ENCODE measurements around the gene CHPT1.
A peak's percentile ranks its signal among the peaks of the same experiment; 100 is the strongest.

DNA sequence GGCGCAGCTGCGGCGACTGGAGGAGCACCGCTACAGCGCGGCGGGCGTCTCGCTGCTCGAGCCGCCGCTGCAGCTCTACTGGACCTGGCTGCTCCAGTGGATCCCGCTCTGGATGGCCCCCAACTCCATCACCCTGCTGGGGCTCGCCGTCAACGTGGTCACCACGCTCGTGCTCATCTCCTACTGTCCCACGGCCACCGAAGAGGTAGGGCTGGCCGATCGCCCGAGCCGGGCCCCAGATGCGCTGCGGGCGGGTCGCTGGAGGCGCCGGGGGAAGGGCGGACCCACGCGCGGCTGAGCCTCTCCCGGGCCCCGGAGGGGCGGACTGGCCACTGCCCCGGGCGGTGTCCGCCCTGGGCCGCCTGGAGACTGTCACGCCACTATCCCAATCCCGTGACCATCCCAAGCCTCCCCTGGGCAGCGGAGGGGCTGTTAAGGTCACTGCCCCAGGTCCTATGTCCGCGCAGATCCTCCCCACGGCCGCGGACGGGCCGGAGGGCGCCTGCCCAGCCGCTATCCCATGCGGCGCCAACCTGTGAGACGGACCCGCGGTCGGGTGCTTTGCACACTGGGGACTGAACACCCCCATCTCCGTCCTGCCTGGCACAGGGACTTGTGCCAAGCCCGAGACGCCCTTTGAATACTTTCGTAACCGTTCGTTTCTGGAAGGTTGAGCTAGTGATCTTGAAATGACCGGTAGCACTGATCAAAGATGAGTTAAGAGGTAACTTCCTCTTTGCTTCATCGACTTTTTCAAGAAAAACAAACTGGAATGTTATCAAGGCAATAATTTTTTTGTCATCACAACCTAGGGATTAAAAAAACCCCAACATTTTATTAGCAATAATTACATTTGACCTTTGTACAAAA is 725 bp downstream of the CHPT1 start:
- TF ChIP-seq EP300 (conservative IDR thresholded peaks at IDR 0.05; ENCODE audit: poor library complexity, severe bottlenecking) (no peak), SMC3 (conservative IDR thresholded peaks at IDR 0.05; ENCODE audit: poor library complexity) (no peak), EZH2 (IDR thresholded peaks at IDR 0.05; ENCODE audit: borderline replicate concordance, insufficient read depth, low read length, poor library complexity, severe bottlenecking) (no peak), MXI1 (conservative IDR thresholded peaks at IDR 0.05; ENCODE audit: poor library complexity, severe bottlenecking) (peak; percentile 69), POLR2AphosphoS5 (IDR thresholded peaks at IDR 0.05) (no peak), TAF1 (IDR thresholded peaks at IDR 0.05; ENCODE audit: low read depth) (peak; percentile 19)
- TF ChIP-seq, protein P1, sequence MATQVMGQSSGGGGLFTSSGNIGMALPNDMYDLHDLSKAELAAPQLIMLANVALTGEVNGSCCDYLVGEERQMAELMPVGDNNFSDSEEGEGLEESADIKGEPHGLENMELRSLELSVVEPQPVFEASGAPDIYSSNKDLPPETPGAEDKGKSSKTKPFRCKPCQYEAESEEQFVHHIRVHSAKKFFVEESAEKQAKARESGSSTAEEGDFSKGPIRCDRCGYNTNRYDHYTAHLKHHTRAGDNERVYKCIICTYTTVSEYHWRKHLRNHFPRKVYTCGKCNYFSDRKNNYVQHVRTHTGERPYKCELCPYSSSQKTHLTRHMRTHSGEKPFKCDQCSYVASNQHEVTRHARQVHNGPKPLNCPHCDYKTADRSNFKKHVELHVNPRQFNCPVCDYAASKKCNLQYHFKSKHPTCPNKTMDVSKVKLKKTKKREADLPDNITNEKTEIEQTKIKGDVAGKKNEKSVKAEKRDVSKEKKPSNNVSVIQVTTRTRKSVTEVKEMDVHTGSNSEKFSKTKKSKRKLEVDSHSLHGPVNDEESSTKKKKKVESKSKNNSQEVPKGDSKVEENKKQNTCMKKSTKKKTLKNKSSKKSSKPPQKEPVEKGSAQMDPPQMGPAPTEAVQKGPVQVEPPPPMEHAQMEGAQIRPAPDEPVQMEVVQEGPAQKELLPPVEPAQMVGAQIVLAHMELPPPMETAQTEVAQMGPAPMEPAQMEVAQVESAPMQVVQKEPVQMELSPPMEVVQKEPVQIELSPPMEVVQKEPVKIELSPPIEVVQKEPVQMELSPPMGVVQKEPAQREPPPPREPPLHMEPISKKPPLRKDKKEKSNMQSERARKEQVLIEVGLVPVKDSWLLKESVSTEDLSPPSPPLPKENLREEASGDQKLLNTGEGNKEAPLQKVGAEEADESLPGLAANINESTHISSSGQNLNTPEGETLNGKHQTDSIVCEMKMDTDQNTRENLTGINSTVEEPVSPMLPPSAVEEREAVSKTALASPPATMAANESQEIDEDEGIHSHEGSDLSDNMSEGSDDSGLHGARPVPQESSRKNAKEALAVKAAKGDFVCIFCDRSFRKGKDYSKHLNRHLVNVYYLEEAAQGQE (IDR thresholded peaks at IDR 0.05; ENCODE audit: borderline replicate concordance): no peak
- TF ChIP-seq, protein P2, sequence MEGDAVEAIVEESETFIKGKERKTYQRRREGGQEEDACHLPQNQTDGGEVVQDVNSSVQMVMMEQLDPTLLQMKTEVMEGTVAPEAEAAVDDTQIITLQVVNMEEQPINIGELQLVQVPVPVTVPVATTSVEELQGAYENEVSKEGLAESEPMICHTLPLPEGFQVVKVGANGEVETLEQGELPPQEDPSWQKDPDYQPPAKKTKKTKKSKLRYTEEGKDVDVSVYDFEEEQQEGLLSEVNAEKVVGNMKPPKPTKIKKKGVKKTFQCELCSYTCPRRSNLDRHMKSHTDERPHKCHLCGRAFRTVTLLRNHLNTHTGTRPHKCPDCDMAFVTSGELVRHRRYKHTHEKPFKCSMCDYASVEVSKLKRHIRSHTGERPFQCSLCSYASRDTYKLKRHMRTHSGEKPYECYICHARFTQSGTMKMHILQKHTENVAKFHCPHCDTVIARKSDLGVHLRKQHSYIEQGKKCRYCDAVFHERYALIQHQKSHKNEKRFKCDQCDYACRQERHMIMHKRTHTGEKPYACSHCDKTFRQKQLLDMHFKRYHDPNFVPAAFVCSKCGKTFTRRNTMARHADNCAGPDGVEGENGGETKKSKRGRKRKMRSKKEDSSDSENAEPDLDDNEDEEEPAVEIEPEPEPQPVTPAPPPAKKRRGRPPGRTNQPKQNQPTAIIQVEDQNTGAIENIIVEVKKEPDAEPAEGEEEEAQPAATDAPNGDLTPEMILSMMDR (IDR thresholded peaks at IDR 0.05; ENCODE audit: poor library complexity, severe bottlenecking): peak; percentile 19
